GM19397 (cell line): ENCODE data around the gene ZNF205.
"Not testable (repeated sequence)": the region's sequence is repeated elsewhere in the genome, so short reads cannot be mapped to it uniquely, and the experiment has no call there.

Experiments used
- ATAC-seq: cut with Tn5 transposase; IDR thresholded peaks from one replicate; pipeline ENCODE4 v1.9.1; 2021; ENCODE audit warnings: mild to moderate bottlenecking, moderate library complexity; ENCODE audit not compliant: unreplicated experiment

The ZNF205 gene

GRCh38 chr16:3112058-3112880 lies at the start of gene ZNF205:
Gene ZNF205, plus strand, starts transcription at chr16:3112586. Its CDS starts 845 bp downstream, at chr16:3113431.
- ATAC-seq = no peak

GRCh38 chr16:3063625-3064386 lies 48.6 kb upstream of the ZNF205 start:
- no peak for ATAC-seq

- no peak for ATAC-seq
These were observed 47.2 kb upstream of the ZNF205 start, which contains the start of gene IL32 for GRCh38 chr16:3065069-3065741. Gene IL32, plus strand, starts transcription at chr16:3065640. Its CDS starts 172 bp downstream, at chr16:3065812.

GRCh38 chr16:3065742-3066439 lies 46.5 kb upstream of the ZNF205 start:
- ATAC-seq = no peak

GRCh38 chr16:3066440-3066748 lies 46.0 kb upstream of the ZNF205 start:
- ATAC-seq = no peak

GRCh38 chr16:3068487-3068886 lies 43.9 kb upstream of the ZNF205 start:
- no peak for ATAC-seq

GRCh38 chr16:3069146-3069545 lies 43.2 kb upstream of the ZNF205 start:
- not testable (repeated sequence) for ATAC-seq

- ATAC-seq = no peak
These were observed 41.7 kb upstream of the ZNF205 start for GRCh38 chr16:3070608-3071111.

GRCh38 chr16:3071655-3072054 lies 40.7 kb upstream of the ZNF205 start:
- ATAC-seq = no peak

- ATAC-seq = not testable (repeated sequence)
These were observed 40.2 kb upstream of the ZNF205 start for GRCh38 chr16:3072148-3072547.

GRCh38 chr16:3072576-3073263 lies 39.7 kb upstream of the ZNF205 start:
- not testable (repeated sequence) for ATAC-seq

GRCh38 chr16:3073448-3073847 lies 38.9 kb upstream of the ZNF205 start:
- ATAC-seq = no peak

GRCh38 chr16:3074860-3075522 lies 37.4 kb upstream of the ZNF205 start:
- ATAC-seq = peak; percentile 59

- no peak for ATAC-seq
These were observed 36.9 kb upstream of the ZNF205 start for GRCh38 chr16:3075523-3075915.

GRCh38 chr16:3075946-3076345 lies 36.4 kb upstream of the ZNF205 start:
- ATAC-seq = not testable (repeated sequence)

- ATAC-seq = no peak
These were observed 35.8 kb upstream of the ZNF205 start for GRCh38 chr16:3076577-3076976.

GRCh38 chr16:3080024-3080423 lies 32.4 kb upstream of the ZNF205 start:
- ATAC-seq = no peak

GRCh38 chr16:3081957-3082356 lies 30.4 kb upstream of the ZNF205 start:
- ATAC-seq = not testable (repeated sequence)

- ATAC-seq = not testable (repeated sequence)
These were observed 29.0 kb upstream of the ZNF205 start for GRCh38 chr16:3083408-3083807.

- ATAC-seq = no peak
These were observed 27.9 kb upstream of the ZNF205 start for GRCh38 chr16:3084491-3084890.
